ACC112 (cell line): Measurements from ENCODE around the gene LRWD1.
"Not testable (repeated sequence)": the region's sequence is repeated elsewhere in the genome, so short reads cannot be mapped to it uniquely, and the experiment has no call there.

Source experiments
- H2AFZ ChIP-seq: fragments of 200-600 bp; sonication (generic); one replicate; pipeline ENCODE4 v1.6.0; 2017; ENCODE audit warnings: antibody characterized with exemption, low read length; ENCODE audit not compliant: unreplicated experiment
- H3K27ac ChIP-seq: fragments of 200-600 bp; sonication (generic); 2 replicates; pipeline ENCODE4 v1.5.1; 2014; ENCODE audit warnings: low read depth, mild to moderate bottlenecking, antibody characterized with exemption, low read length, moderate library complexity
- H3K27me3 ChIP-seq: fragments of 200-600 bp; sonication (generic); 2 replicates; pipeline ENCODE4 v1.6.1; 2014; ENCODE audit warnings: mild to moderate bottlenecking, antibody characterized with exemption, low read length, moderate library complexity, mixed read lengths; ENCODE audit not compliant: insufficient read depth
- H3K36me3 ChIP-seq: fragments of 200-600 bp; sonication (generic); 2 replicates; pipeline ENCODE4 v1.6.1; 2016; ENCODE audit warnings: mild to moderate bottlenecking, antibody characterized with exemption, low read length, moderate library complexity, mixed read lengths; ENCODE audit not compliant: insufficient read depth
- H3K4me1 ChIP-seq: fragments of 200-600 bp; sonication (generic); one replicate; pipeline ENCODE4 v1.6.1; 2016; ENCODE audit warnings: low read length, mixed read lengths; ENCODE audit not compliant: insufficient read depth, unreplicated experiment, control insufficient read depth
- H3K4me3 ChIP-seq: fragments of 200-600 bp; sonication (generic); 2 replicates; pipeline ENCODE4 v1.5.1; 2014; ENCODE audit warnings: mild to moderate bottlenecking, low read depth, low read length
- H3K79me2 ChIP-seq: fragments of 200-600 bp; sonication (generic); one replicate; pipeline ENCODE4 v1.6.0; 2016; ENCODE audit warnings: low read length; ENCODE audit not compliant: control insufficient read depth, unreplicated experiment, insufficient read depth

Gene LRWD1

GRCh38 chr7:102469972-102470825 lies 5.4 kb downstream of the LRWD1 start:
- Histone ChIP-seq H3K4me1 (peaks cover 6% of the 10 kb centered on the region), H3K79me2 (peaks cover 4% of the 10 kb centered on the region), H3K27me3 (no peaks in the 10 kb centered on the region), H3K36me3 (no peaks in the 10 kb centered on the region), H3K27ac (no peak overlapping the region), H2AFZ (no peak overlapping the region), H3K4me3 (no peak overlapping the region)

DNA sequence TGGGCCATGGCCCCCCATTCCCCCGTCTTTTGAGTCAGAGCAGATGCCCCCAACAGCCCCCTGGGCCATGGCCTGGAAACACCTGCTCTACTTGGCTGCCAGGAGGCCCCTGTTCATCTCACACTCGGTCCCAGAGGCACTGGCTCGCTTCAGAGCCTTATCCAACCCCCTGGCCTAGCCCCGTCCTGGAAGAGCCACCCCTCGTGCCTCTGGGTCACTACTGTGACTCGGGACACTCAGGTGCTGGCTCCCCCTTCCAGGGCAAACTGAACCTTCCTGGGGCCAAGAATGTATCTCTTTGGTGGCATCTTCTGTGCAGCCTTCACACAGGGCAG lies 7.0 kb downstream of the LRWD1 start:
- Histone ChIP-seq H2AFZ (no peak overlapping the region), H3K27me3 (no peaks in the 10 kb centered on the region), H3K4me1 (no peaks in the 10 kb centered on the region), H3K4me3 (no peak overlapping the region), H3K79me2 (no peaks in the 10 kb centered on the region), H3K27ac (no peak overlapping the region), H3K36me3 (no peaks in the 10 kb centered on the region)

GRCh38 chr7:102472126-102473041 lies 7.6 kb downstream of the LRWD1 start:
- no peaks in the 10 kb centered on the region for H3K4me1 ChIP-seq
- no peaks in the 10 kb centered on the region for H3K36me3 ChIP-seq
- no peaks in the 10 kb centered on the region for H3K79me2 ChIP-seq
- H3K27me3 ChIP-seq, result no peaks in the 10 kb centered on the region
- no peak overlapping the region for H2AFZ ChIP-seq
- no peak overlapping the region for H3K4me3 ChIP-seq
- H3K27ac ChIP-seq, result no peak overlapping the region

DNA sequence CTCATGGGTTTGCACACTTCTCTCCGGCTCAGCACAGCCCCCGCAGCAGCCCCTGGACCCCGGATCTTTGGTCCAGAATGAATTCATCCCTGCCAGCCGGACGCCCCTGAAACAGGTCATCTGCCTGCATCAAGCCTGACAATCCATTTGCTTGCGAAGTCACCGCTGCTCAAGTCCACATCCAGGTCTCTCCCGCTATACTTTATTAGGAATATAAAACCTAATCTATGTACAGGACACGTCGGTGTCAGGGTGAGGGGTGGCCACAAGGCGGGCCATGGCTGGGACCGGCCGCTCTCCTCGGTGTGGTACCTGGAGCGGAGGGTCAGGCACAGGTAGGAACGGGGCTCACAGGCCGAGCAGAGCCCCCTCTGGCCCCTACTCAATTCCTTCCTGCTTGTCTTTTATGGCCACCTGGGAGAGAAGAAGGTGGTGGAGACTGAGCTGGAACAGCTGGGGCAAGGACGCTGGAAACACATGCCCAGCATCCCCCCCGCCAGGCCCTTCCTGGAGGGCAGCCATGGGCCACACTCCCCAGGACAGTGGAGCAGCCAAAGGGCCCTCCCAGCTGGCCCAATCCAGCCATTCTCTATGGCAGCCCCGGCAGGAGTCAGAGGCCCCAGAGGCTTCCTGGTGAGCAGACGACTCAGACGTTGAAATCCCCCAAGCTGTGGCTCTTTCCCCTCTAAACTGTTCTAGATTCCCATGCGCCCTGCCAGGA lies 8.6 kb downstream of the LRWD1 start:
- no peaks in the 10 kb centered on the region for H3K36me3 ChIP-seq
- no peaks in the 10 kb centered on the region for H3K79me2 ChIP-seq
- H3K27me3 ChIP-seq, result no peaks in the 10 kb centered on the region
- no peak overlapping the region for H2AFZ ChIP-seq
- H3K4me3 ChIP-seq, result no peak overlapping the region
- H3K4me1 ChIP-seq, result no peaks in the 10 kb centered on the region
- H3K27ac ChIP-seq, result no peak overlapping the region

GRCh38 chr7:102474116-102474515 lies 9.3 kb downstream of the LRWD1 start:
- H3K36me3 ChIP-seq, H3K4me1 ChIP-seq, H2AFZ ChIP-seq, H3K27me3 ChIP-seq, H3K79me2 ChIP-seq, H3K4me3 ChIP-seq, H3K27ac ChIP-seq: not testable (repeated sequence)

- H3K27ac ChIP-seq, H2AFZ ChIP-seq, H3K4me1 ChIP-seq, H3K27me3 ChIP-seq, H3K36me3 ChIP-seq, H3K4me3 ChIP-seq, H3K79me2 ChIP-seq: not testable (repeated sequence)
These were observed 10.1 kb downstream of the LRWD1 start for GRCh38 chr7:102474736-102475435.

DNA sequence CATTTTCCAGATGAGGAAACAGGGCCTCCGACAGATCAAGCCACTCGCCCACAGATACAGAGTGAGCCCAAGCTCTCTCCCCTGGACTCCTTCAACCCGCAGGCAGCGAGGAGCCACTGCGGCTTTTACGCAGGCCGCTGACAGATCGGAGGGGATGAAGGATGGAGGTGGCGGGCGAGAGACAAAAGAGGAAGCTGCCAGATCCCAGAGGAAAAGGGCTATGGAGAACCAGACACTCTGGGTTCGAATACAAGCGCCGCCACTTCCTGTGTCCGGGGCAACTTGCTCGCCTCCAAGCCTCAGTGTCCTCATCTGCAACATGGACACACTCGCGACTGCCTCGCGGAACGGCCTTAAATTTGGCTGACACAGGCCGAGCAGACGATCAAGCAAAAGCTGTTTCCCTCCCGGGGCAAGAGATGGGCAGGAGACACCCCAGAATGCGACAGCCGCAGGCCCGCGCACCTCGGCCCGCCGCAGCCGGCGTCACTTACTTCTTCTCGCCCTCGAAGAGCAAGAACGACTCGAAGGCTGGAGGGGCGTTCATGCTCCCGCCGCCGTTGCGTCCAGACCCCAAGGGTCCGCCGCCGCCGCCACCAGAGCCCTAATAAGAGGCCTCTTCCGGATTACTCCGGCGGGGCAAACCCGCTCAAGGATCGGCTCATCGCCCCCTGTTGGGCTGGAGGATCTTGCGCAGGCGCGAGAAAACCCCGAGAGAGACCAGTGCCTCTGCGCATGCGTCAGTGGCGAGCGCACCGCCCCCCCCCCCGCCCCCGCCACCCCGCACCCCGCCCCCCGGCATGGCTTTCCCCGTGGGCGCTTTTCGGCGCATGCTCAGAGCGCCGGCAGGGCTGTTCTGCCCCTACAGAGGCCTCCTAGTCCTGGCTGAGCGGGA lies 13.8 kb downstream of the LRWD1 start, which contains the start of gene POLR2J:
TSS of gene POLR2J (minus strand) at position 609 of the 895 bp plus-strand sequence. CDS start at position 547, 62 bp downstream.
- H2AFZ ChIP-seq, H3K27ac ChIP-seq, H3K27me3 ChIP-seq, H3K4me1 ChIP-seq, H3K36me3 ChIP-seq, H3K79me2 ChIP-seq: not testable (repeated sequence)
- peak within 1 kb of the TSS; percentile 71 for H3K4me3 ChIP-seq

DNA sequence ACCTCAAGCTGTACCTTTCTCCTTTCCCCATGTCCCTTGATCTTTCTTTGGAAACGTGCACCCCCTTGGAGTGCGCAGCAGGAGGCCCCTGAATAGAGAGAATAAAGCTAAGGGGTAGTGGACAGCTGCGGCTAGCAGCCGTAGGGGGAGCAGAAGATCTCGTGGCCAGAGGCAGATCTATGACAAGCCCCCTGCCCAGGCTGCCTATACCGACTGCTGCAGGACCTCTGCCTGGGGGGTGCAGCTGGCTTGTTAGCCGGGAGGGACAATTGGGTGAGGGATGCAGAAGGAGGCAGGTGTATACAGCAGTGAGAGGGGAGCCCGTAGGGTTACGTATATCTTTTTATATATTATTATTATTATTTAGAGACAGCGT lies 14.4 kb downstream of the LRWD1 start:
- not testable (repeated sequence) for H3K4me3 ChIP-seq, H3K27ac ChIP-seq, H3K4me1 ChIP-seq

GRCh38 chr7:102479982-102480637 lies 15.3 kb downstream of the LRWD1 start:
- H3K79me2 ChIP-seq, H3K27me3 ChIP-seq: not testable (repeated sequence)

More for the DNA sequence above, 14.4 kb downstream of the LRWD1 start:
- H3K36me3 ChIP-seq, H3K79me2 ChIP-seq, H2AFZ ChIP-seq, H3K27me3 ChIP-seq: not testable (repeated sequence)

More at GRCh38 chr7:102479982-102480637, 15.3 kb downstream of the LRWD1 start:
- not testable (repeated sequence) for H3K4me3 ChIP-seq, H3K36me3 ChIP-seq, H3K27ac ChIP-seq, H3K4me1 ChIP-seq, H2AFZ ChIP-seq
